Vagina (tissue), 2 donors: ENCODE data around the gene TRANK1. TPM values are rescaled to one million over a fixed set of nuclear protein-coding genes. Genes with fewer than 3 reads are reported as not detected.
A peak's percentile ranks its signal among the peaks of the same experiment; 100 is the strongest.

Source experiments
- DNase-seq, 2 donors: peaks; one replicate each; pipeline ENCODE4 v3.0.0-alpha.2; 2017; ENCODE audit errors: extremely low spot score in 2 of 2
- H3K27ac ChIP-seq: fragments of 200-600 bp; sonication (generic); one replicate; pipeline ENCODE4 v1.5.1; 2019
- H3K27me3 ChIP-seq: fragments of 200-600 bp; sonication (generic); one replicate; pipeline ENCODE4 v1.5.1; 2019
- H3K36me3 ChIP-seq, 2 donors: fragments of 200-600 bp; sonication (generic); one replicate each; pipeline ENCODE4 v1.5.1; 2017 to 2019
- H3K4me1 ChIP-seq: fragments of 200-600 bp; sonication (generic); one replicate; pipeline ENCODE4 v1.5.1; 2019
- H3K4me3 ChIP-seq, 2 donors: fragments of 200-600 bp; sonication (generic); 1 replicate in 1 of 2; 2 replicates in 1 of 2; pipeline ENCODE4 v1.5.1; 2016 to 2019
- H3K9me3 ChIP-seq: fragments of 200-600 bp; sonication (generic); one replicate; pipeline ENCODE4 v1.5.1; 2019
- CTCF ChIP-seq, 3 experiments: fragments of 450-650 bp in 2 of 3; fragments of 200-600 bp in 1 of 3; sonication (generic) in 1 of 3; IDR thresholded peaks; one replicate each; pipeline ENCODE4 v1.5.1; 2017 to 2019; ENCODE audit warnings: antibody characterized with exemption in 3 of 3, mild to moderate bottlenecking in 2 of 3, moderate library complexity in 2 of 3
- POLR2A ChIP-seq, 2 donors: fragments of 450-650 bp; IDR thresholded peaks; one replicate each; pipeline ENCODE4 v1.6.1; 2017; ENCODE audit warnings: antibody characterized with exemption in 2 of 2, mild to moderate bottlenecking in 2 of 2, moderate library complexity in 2 of 2
- POLR2AphosphoS5 ChIP-seq, 2 donors: sonication (generic); formaldehyde crosslinking; IDR thresholded peaks; one replicate each; pipeline ENCODE4 v1.9.0; 2017; ENCODE audit warnings: antibody characterized with exemption in 2 of 2, mild to moderate bottlenecking in 2 of 2, low read depth in 1 of 2; ENCODE audit not compliant: insufficient read depth in 1 of 2
- intact Hi-C: fragments of 100-400 bp; cut with DNase I; formaldehyde crosslinking; loops from one replicate; pipeline ENCODE4 v1.15.1; 2023
- total RNA-seq: library from RNA; depleted of rRNA; stranded (reverse); fragments of >200 nt; gene quantifications from one replicate; pipeline ENCODE4 v1.2.3, GENCODE V29; 2016

TRANK1 gene
- 17.7 TPM for total RNA-seq

DNA sequence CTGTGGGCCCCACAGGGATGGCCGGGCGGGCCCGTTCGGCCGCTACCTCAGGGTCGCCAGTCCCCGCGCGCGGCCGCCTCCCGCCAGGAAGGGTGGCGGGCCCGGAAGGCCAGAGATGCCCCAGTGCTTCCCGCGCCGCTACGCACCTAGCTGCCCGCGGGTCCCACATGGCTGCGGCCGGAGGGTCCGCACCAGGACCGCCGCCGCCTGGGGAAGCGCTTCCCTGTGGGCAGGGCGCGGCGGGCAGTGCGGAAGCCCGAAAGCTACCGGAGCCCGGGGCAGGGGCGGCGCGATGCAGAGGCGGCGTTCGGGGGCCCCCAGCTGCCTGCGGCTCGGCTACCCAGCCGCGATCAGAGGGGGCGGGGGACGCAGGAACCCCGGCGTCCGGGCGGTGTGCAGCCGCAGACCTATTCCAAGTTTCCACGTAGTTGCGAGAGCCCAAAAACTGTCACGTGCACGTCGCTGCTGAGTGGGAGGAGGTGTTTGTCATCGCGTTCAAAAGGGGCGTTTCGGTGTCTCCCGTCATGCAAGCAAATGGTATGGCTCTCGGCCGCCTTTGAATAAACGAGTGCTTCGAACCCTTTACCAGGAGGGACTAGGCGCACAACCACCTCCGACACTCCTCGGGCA lies at the start of gene TRANK1:
TRANK1 (minus strand) TSS at position 414 of the 630 bp plus-strand sequence; CDS start at position 169, 245 bp downstream.
- Histone ChIP-seq H3K4me3 (peak within 1 kb of the TSS; percentile 71 to 82), H3K4me1 (peaks cover 28% of the 10 kb centered on the region), H3K27me3 (no peaks in the 10 kb centered on the region), H3K9me3 (peaks cover 3% of the 10 kb centered on the region), H3K36me3 (no peaks in the 10 kb centered on the region), H3K27ac (peak within 1 kb of the TSS; percentile 82)
- DNase-seq = no peak
- TF ChIP-seq POLR2AphosphoS5 (IDR thresholded peaks at IDR 0.05; ENCODE audit: insufficient read depth in 1 of 2, low read depth in 1 of 2) (peak; percentile 41 to 50), CTCF (IDR thresholded peaks at IDR 0.05) (no peak), POLR2A (IDR thresholded peaks at IDR 0.05) (peak in 1 of 2 donors; percentile 45)
- intact Hi-C loops = no loop called here

DNA sequence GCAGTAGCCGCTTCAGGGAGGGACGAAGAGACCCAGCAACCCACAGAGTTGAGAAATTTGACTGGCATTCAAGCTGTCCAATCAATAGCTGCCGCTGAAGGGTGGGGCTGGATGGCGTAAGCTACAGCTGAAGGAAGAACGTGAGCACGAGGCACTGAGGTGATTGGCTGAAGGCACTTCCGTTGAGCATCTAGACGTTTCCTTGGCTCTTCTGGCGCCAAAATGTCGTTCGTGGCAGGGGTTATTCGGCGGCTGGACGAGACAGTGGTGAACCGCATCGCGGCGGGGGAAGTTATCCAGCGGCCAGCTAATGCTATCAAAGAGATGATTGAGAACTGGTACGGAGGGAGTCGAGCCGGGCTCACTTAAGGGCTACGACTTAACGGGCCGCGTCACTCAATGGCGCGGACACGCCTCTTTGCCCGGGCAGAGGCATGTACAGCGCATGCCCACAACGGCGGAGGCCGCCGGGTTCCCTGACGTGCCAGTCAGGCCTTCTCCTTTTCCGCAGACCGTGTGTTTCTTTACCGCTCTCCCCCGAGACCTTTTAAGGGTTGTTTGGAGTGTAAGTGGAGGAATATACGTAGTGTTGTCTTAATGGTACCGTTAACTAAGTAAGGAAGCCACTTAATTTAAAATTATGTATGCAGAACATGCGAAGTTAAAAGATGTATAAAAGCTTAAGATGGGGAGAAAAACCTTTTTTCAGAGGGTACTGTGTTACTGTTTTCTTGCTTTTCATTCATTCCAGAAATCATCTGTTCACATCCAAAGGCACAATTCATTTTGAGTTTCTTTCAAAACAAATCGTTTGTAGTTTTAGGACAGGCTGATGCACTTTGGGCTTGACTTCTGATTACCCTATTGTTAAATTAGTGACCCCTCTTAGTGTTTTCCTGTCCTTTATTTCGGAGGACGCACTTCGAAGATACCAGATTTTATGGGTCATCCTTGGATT lies 48.8 kb upstream of the TRANK1 start, which contains the start of gene MLH1:
MLH1 (plus strand) TSS at position 193 of the 958 bp plus-strand sequence; CDS start at position 223, 30 bp downstream.
- intact Hi-C loops = loop anchor here (2.0 kb wide), 1 partner anchor 219 kb away; no protein-coding TSS in a partner anchor
- peak within 1 kb of the TSS; percentile 74 to 83 for H3K4me3 ChIP-seq
- peak within 1 kb of the TSS; percentile 99 for H3K27ac ChIP-seq
- no peaks in the 10 kb centered on the region for H3K27me3 ChIP-seq
- peaks cover 50% of the 10 kb centered on the region for H3K4me1 ChIP-seq
- no peaks in the 10 kb centered on the region for H3K9me3 ChIP-seq
- TF ChIP-seq POLR2A (IDR thresholded peaks at IDR 0.05) (peak; percentile 2 to 61), CTCF (IDR thresholded peaks at IDR 0.05) (no peak), POLR2AphosphoS5 (IDR thresholded peaks at IDR 0.05; ENCODE audit: insufficient read depth in 1 of 2, low read depth in 1 of 2) (peak; percentile 69 to 80)
- no peak for DNase-seq
- H3K36me3 ChIP-seq = peaks cover 0 to 33% of the 10 kb centered on the region in 2 donors

DNA sequence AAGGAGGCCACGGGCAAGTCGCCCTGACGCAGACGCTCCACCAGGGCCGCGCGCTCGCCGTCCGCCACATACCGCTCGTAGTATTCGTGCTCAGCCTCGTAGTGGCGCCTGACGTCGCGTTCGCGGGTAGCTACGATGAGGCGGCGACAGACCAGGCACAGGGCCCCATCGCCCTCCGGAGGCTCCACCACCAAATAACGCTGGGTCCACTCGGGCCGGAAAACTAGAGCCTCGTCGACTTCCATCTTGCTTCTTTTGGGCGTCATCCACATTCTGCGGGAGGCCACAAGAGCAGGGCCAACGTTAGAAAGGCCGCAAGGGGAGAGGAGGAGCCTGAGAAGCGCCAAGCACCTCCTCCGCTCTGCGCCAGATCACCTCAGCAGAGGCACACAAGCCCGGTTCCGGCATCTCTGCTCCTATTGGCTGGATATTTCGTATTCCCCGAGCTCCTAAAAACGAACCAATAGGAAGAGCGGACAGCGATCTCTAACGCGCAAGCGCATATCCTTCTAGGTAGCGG lies 48.0 kb upstream of the TRANK1 start, which contains the start of gene EPM2AIP1:
EPM2AIP1 (minus strand) TSS at position 326 of the 520 bp plus-strand sequence; CDS start at position 272, 54 bp downstream.
- Histone ChIP-seq H3K4me1 (peaks cover 57% of the 10 kb centered on the region), H3K4me3 (peak within 1 kb of the TSS; percentile 74 to 83), H3K27me3 (no peaks in the 10 kb centered on the region), H3K9me3 (no peaks in the 10 kb centered on the region), H3K27ac (peak within 1 kb of the TSS; percentile 99), H3K36me3 (peaks cover 0 to 28% of the 10 kb centered on the region in 2 donors)
- intact Hi-C loops = loop anchor here (2.0 kb wide), 1 partner anchor 220 kb away; no protein-coding TSS in a partner anchor
- TF ChIP-seq CTCF (IDR thresholded peaks at IDR 0.05) = peak in 1 of 3 experiments; percentile 30
- TF ChIP-seq POLR2A (IDR thresholded peaks at IDR 0.05) = peak; percentile 60 to 91
- peak; percentile 92 to 97 for TF ChIP-seq POLR2AphosphoS5 (IDR thresholded peaks at IDR 0.05; ENCODE audit: insufficient read depth in 1 of 2, low read depth in 1 of 2)
- peak; percentile 100 for DNase-seq

- no peaks in the 10 kb centered on the region for H3K9me3 ChIP-seq
- H3K4me3 ChIP-seq = peak overlapping the region; percentile 74 to 83
- intact Hi-C loops = loop anchor here (2.0 kb wide), 1 partner anchor 221 kb away; no protein-coding TSS in a partner anchor
- peak overlapping the region; percentile 99 for H3K27ac ChIP-seq
- TF ChIP-seq CTCF (IDR thresholded peaks at IDR 0.05) (no peak), POLR2AphosphoS5 (IDR thresholded peaks at IDR 0.05; ENCODE audit: insufficient read depth in 1 of 2, low read depth in 1 of 2) (no peak), POLR2A (IDR thresholded peaks at IDR 0.05) (no peak)
- H3K4me1 ChIP-seq = peaks cover 60% of the 10 kb centered on the region
- H3K27me3 ChIP-seq = no peaks in the 10 kb centered on the region
- peak in 1 of 2 donors; percentile 95 for DNase-seq
- peaks cover 0 to 22% of the 10 kb centered on the region in 2 donors for H3K36me3 ChIP-seq
Observed at GRCh38 chr3:36991923-36992805, 47.3 kb upstream of the TRANK1 start.
